Loucy (cell line): ENCODE measurements around the gene SLC35F3.

Experiments used
- H2AFZ ChIP-seq: fragments of 200-600 bp; sonication (generic); 2 replicates; pipeline ENCODE4 v1.6.0; 2016; ENCODE audit warnings: antibody characterized with exemption, mild to moderate bottlenecking, low read length, moderate library complexity
- H3F3A ChIP-seq: fragments of 200-600 bp; 2 replicates; pipeline ENCODE4 v1.6.0; 2016; ENCODE audit warnings: antibody characterized with exemption, low read depth, mild to moderate bottlenecking
- H3K27me3 ChIP-seq: fragments of 200-600 bp; sonication (generic); 2 replicates; pipeline ENCODE4 v1.6.1; 2014; ENCODE audit warnings: low read length, mild to moderate bottlenecking; ENCODE audit not compliant: insufficient read depth, poor library complexity, severe bottlenecking
- H3K36me3 ChIP-seq: fragments of 200-600 bp; sonication (generic); 2 replicates; pipeline ENCODE4 v1.6.1; 2016; ENCODE audit warnings: low read length; ENCODE audit not compliant: insufficient read depth
- H3K4me1 ChIP-seq: fragments of 200-600 bp; sonication (generic); 2 replicates; pipeline ENCODE4 v1.5.1; 2014; ENCODE audit warnings: low read length, mild to moderate bottlenecking; ENCODE audit not compliant: insufficient read depth, poor library complexity, severe bottlenecking
- H3K4me2 ChIP-seq: fragments of 200-600 bp; sonication (generic); 2 replicates; pipeline ENCODE4 v1.6.0; 2014; ENCODE audit warnings: antibody characterized with exemption, low read length, low read depth, mild to moderate bottlenecking; ENCODE audit not compliant: poor library complexity, severe bottlenecking
- H3K4me3 ChIP-seq: fragments of 200-600 bp; sonication (generic); 2 replicates; pipeline ENCODE4 v1.5.1; 2014; ENCODE audit warnings: low read length, mild to moderate bottlenecking, mixed read lengths; ENCODE audit not compliant: poor library complexity, severe bottlenecking
- H3K79me2 ChIP-seq: fragments of 200-600 bp; sonication (generic); 2 replicates; pipeline ENCODE4 v1.6.1; 2014; ENCODE audit warnings: low read length; ENCODE audit not compliant: insufficient read depth
- H3K9ac ChIP-seq: fragments of 200-600 bp; sonication (generic); 2 replicates; pipeline ENCODE4 v1.6.0; 2014; ENCODE audit warnings: mild to moderate bottlenecking, low read depth, low read length, moderate library complexity; ENCODE audit not compliant: poor library complexity, severe bottlenecking
- H3K9me2 ChIP-seq: fragments of 200-600 bp; sonication (generic); replicated peaks from 2 replicates; pipeline ENCODE4 v1.6.1; 2016; ENCODE audit warnings: low read depth, low read length, mixed read lengths
- H3K9me3 ChIP-seq: fragments of 200-600 bp; sonication (generic); 2 replicates; pipeline ENCODE4 v1.6.1; 2014; ENCODE audit warnings: mild to moderate bottlenecking, antibody characterized with exemption, low read length, low read depth; ENCODE audit not compliant: insufficient read depth
- H4K20me1 ChIP-seq: fragments of 200-600 bp; sonication (generic); 2 replicates; pipeline ENCODE4 v1.6.0; 2014; ENCODE audit warnings: antibody characterized with exemption, low read length, mild to moderate bottlenecking; ENCODE audit not compliant: insufficient read depth, poor library complexity, severe bottlenecking
- EZH2phosphoT487 ChIP-seq: fragments of 200-600 bp; IDR thresholded peaks from 2 replicates; pipeline ENCODE4 v1.6.1; 2018; ENCODE audit warnings: antibody characterized with exemption, mild to moderate bottlenecking, moderate library complexity, borderline replicate concordance
- TF ChIP-seq, protein P1 (sequence below): fragments of 200-600 bp; sonication (generic); conservative IDR thresholded peaks from 2 replicates; pipeline ENCODE4 v1.5.1; 2014; ENCODE audit warnings: mild to moderate bottlenecking, antibody characterized with exemption, low read length

SLC35F3 gene

GRCh38 chr1:234093741-234094140, 189.3 kb downstream of the SLC35F3 start:
- Histone ChIP-seq H3K79me2 (no peaks in the 10 kb centered on the region), H3K4me1 (no peaks in the 10 kb centered on the region), H2AFZ (no peak overlapping the region), H3K9me2 (no peaks in the 10 kb centered on the region), H3K9ac (no peak overlapping the region), H3K4me2 (no peak overlapping the region), H3K4me3 (no peak overlapping the region), H3K9me3 (no peaks in the 10 kb centered on the region), H4K20me1 (no peaks in the 10 kb centered on the region), H3K27me3 (no peaks in the 10 kb centered on the region), H3K36me3 (no peaks in the 10 kb centered on the region), H3F3A (no peaks in the 10 kb centered on the region)
- TF ChIP-seq EZH2phosphoT487: no peak

DNA sequence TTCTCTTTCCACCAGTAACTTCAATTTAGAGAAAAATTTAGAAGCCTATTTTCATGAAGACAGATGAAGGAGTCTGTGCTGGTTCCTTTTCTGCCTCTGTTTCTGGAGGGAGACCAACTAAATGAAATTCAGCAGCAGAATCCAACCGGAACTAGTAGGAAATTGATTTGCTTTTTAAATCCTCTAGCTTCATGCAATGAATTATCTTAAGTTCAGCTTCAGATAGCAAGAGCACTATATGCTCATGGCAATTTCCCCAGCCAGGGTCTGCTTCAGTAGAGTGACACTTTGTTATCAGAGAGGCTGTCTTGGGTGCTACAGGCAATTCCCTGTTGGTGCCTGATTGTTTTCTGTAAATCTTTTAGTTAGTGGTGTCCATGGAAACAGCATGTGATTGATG, 189.7 kb downstream of the SLC35F3 start:
- H3K79me2 ChIP-seq: no peaks in the 10 kb centered on the region
- no peaks in the 10 kb centered on the region for H3F3A ChIP-seq
- no peaks in the 10 kb centered on the region for H3K9me2 ChIP-seq
- H4K20me1 ChIP-seq: no peaks in the 10 kb centered on the region
- H2AFZ ChIP-seq: no peak overlapping the region
- TF ChIP-seq, protein P1, sequence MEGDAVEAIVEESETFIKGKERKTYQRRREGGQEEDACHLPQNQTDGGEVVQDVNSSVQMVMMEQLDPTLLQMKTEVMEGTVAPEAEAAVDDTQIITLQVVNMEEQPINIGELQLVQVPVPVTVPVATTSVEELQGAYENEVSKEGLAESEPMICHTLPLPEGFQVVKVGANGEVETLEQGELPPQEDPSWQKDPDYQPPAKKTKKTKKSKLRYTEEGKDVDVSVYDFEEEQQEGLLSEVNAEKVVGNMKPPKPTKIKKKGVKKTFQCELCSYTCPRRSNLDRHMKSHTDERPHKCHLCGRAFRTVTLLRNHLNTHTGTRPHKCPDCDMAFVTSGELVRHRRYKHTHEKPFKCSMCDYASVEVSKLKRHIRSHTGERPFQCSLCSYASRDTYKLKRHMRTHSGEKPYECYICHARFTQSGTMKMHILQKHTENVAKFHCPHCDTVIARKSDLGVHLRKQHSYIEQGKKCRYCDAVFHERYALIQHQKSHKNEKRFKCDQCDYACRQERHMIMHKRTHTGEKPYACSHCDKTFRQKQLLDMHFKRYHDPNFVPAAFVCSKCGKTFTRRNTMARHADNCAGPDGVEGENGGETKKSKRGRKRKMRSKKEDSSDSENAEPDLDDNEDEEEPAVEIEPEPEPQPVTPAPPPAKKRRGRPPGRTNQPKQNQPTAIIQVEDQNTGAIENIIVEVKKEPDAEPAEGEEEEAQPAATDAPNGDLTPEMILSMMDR: no peak
- no peak for TF ChIP-seq EZH2phosphoT487
- no peak overlapping the region for H3K4me3 ChIP-seq
- H3K27me3 ChIP-seq: no peaks in the 10 kb centered on the region
- no peak overlapping the region for H3K4me2 ChIP-seq
- no peaks in the 10 kb centered on the region for H3K36me3 ChIP-seq
- H3K9ac ChIP-seq: no peak overlapping the region
- H3K4me1 ChIP-seq: no peaks in the 10 kb centered on the region
- H3K9me3 ChIP-seq: no peaks in the 10 kb centered on the region

- H2AFZ ChIP-seq: no peak overlapping the region
- H3K9ac ChIP-seq: no peak overlapping the region
- H3K9me3 ChIP-seq: no peaks in the 10 kb centered on the region
- no peaks in the 10 kb centered on the region for H3K9me2 ChIP-seq
- H3K4me1 ChIP-seq: no peaks in the 10 kb centered on the region
- H3K4me3 ChIP-seq: no peak overlapping the region
- H3K27me3 ChIP-seq: peaks cover 2% of the 10 kb centered on the region
- no peak for TF ChIP-seq EZH2phosphoT487
- TF ChIP-seq, protein P1: no peak
- no peaks in the 10 kb centered on the region for H3K79me2 ChIP-seq
- H3K36me3 ChIP-seq: no peaks in the 10 kb centered on the region
- H3F3A ChIP-seq: no peaks in the 10 kb centered on the region
- H3K4me2 ChIP-seq: no peak overlapping the region
- no peaks in the 10 kb centered on the region for H4K20me1 ChIP-seq
Measured at GRCh38 chr1:234096161-234096770, 191.8 kb downstream of the SLC35F3 start.

DNA sequence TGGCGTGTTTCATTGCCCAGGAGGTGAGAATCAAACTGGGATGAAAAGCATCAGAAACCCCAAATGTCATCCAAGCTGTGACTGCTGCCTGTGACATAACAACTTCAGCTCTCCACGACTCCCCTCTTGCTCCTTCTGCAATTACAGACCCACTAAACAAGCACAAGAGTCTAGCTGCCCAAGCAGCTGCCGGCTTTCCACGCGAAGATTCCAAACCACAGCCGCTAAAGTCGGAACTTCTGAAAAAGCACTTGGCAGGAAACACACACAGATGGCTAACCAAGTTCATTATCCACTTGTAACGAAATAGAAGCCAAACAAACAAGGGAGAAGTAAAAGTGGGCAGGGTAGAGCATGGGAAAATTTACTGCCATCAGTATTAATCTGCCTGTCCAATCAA, 198.1 kb downstream of the SLC35F3 start:
- Histone ChIP-seq H3K4me2 (no peak overlapping the region), H4K20me1 (no peaks in the 10 kb centered on the region), H3K9me2 (no peaks in the 10 kb centered on the region), H3F3A (no peaks in the 10 kb centered on the region), H3K4me1 (no peaks in the 10 kb centered on the region), H3K9ac (no peak overlapping the region), H3K79me2 (no peaks in the 10 kb centered on the region), H2AFZ (no peak overlapping the region), H3K36me3 (no peaks in the 10 kb centered on the region), H3K9me3 (no peaks in the 10 kb centered on the region), H3K27me3 (peaks cover 11% of the 10 kb centered on the region), H3K4me3 (no peak overlapping the region)
- TF ChIP-seq, protein P1: no peak
- no peak for TF ChIP-seq EZH2phosphoT487
